Body of pancreas (tissue), 4 donors: ENCODE results near the gene SMPD1. TPM values are rescaled to one million over a fixed set of nuclear protein-coding genes. Genes with fewer than 3 reads are reported as not detected.
A peak's percentile ranks its signal among the peaks of the same experiment; 100 is the strongest.

Experiments used
- ATAC-seq: fragments of 150-250 bp; one replicate; pipeline ENCODE4 v1.9.1; 2016
- DNase-seq, 4 donors: peaks; one replicate each; pipeline ENCODE4 v3.0.0-alpha.2; 2019
- H3K27ac ChIP-seq, 4 donors: fragments of 200-600 bp; sonication (generic); 1 replicate in 3 of 4; 2 replicates in 1 of 4; pipeline versions ENCODE4 v1.5.1 to v1.6.1; 2016 to 2019; ENCODE audit warnings: mild to moderate bottlenecking in 1 of 4, mixed read lengths in 1 of 4, moderate library complexity in 1 of 4
- H3K27me3 ChIP-seq, 2 donors: fragments of 200-600 bp; sonication (generic); one replicate each; pipeline ENCODE4 v1.6.0; 2016; ENCODE audit warnings: mild to moderate bottlenecking in 1 of 2
- H3K36me3 ChIP-seq, 2 donors: fragments of 200-600 bp; sonication (generic); replicated peaks in 1 of 2; 2 replicates each; pipeline ENCODE4 v1.5.1; 2016; ENCODE audit warnings: low read depth in 2 of 2; ENCODE audit not compliant: insufficient read depth in 1 of 2
- H3K4me1 ChIP-seq: fragments of 200-600 bp; sonication (generic); one replicate; pipeline ENCODE4 v1.6.0; 2016
- H3K4me3 ChIP-seq, 2 donors: fragments of 200-600 bp; sonication (generic); 1 replicate in 1 of 2; 2 replicates in 1 of 2; pipeline ENCODE4 v1.5.1; 2016 to 2019
- H3K9me3 ChIP-seq, 3 donors: fragments of 200-600 bp; sonication (generic); 1 replicate in 2 of 3; 2 replicates in 1 of 3; pipeline ENCODE4 v1.5.1; 2016
- POLR2A ChIP-seq, 3 donors: fragments of 450-650 bp; IDR thresholded peaks; one replicate each; pipeline ENCODE4 v1.6.1; 2016; ENCODE audit warnings: antibody characterized with exemption in 3 of 3, mild to moderate bottlenecking in 2 of 3
- WGBS, 2 donors: methylation state at CpG; one replicate each; pipeline ENCODE4 v1.1.5; 2017; 5-methylcytosine and 5-hydroxymethylcytosine counted together
- intact Hi-C: fragments of 100-400 bp; cut with DNase I; formaldehyde crosslinking; loops from one replicate; pipeline ENCODE4 v1.15.1; 2023
- total RNA-seq, 2 donors: library from RNA; depleted of rRNA; stranded (reverse); fragments of >200 nt; gene quantifications; one replicate each; pipeline ENCODE4 v1.1.0, GENCODE V29; 2016
- TF ChIP-seq, protein P1 (sequence below), 7 experiments: fragments of 450-650 bp in 4 of 7; fragments of 200-600 bp in 3 of 7; sonication (generic) in 3 of 7; IDR thresholded peaks; one replicate each; pipeline ENCODE4 v1.5.1; 2016 to 2019; ENCODE audit warnings: antibody characterized with exemption in 7 of 7

The SMPD1 gene
- 10 to 100 TPM; 17.1 to 29.7 TPM for total RNA-seq

DNA sequence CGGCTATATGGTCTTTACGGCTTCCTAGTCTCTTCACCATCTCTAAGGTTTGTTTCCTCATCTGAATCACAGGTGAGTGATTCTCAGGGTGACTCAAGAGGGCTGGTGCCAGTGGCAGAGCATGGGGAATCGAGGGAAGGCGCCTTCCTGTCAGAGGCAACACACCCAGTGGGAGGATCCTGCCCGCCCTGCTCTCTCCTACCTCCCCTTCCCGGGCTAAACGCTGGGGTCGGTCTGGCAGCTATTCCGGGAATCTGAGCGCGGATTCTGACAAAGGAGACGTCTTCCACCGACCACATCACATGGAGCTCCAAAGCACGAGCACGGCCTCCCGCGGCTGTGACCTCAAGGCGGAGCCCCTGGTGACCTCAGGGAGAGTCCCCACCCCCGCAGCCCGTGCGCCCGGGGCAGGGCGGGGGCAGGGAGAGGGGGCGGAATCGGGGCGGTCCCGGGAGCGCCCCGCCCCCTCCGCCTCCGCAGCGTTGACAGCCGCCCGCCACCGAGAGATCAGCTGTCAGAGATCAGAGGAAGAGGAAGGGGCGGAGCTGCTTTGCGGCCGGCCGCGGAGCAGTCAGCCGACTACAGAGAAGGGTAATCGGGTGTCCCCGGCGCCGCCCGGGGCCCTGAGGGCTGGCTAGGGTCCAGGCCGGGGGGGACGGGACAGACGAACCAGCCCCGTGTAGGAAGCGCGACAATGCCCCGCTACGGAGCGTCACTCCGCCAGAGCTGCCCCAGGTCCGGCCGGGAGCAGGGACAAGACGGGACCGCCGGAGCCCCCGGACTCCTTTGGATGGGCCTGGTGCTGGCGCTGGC is at the start of gene SMPD1:
SMPD1 (plus strand) TSS at position 570 of the 813 bp plus-strand sequence; CDS start at position 695, 125 bp downstream.
- 0 to 1% methylated on average over 20 to 62 of the region's 63 CpGs for WGBS, 2 donors
- peak within 1 kb of the TSS; percentile 66 to 77 for H3K4me3 ChIP-seq
- H3K9me3 ChIP-seq: no peaks in the 10 kb centered on the region
- H3K4me1 ChIP-seq: peaks cover 41% of the 10 kb centered on the region
- no peaks in the 10 kb centered on the region for H3K36me3 ChIP-seq
- ATAC-seq (peak; percentile 95), DNase-seq (peak; percentile 94 to 96 (median 95))
- TF ChIP-seq, protein P1, sequence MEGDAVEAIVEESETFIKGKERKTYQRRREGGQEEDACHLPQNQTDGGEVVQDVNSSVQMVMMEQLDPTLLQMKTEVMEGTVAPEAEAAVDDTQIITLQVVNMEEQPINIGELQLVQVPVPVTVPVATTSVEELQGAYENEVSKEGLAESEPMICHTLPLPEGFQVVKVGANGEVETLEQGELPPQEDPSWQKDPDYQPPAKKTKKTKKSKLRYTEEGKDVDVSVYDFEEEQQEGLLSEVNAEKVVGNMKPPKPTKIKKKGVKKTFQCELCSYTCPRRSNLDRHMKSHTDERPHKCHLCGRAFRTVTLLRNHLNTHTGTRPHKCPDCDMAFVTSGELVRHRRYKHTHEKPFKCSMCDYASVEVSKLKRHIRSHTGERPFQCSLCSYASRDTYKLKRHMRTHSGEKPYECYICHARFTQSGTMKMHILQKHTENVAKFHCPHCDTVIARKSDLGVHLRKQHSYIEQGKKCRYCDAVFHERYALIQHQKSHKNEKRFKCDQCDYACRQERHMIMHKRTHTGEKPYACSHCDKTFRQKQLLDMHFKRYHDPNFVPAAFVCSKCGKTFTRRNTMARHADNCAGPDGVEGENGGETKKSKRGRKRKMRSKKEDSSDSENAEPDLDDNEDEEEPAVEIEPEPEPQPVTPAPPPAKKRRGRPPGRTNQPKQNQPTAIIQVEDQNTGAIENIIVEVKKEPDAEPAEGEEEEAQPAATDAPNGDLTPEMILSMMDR (IDR thresholded peaks at IDR 0.05): peak in 1 of 7 experiments; percentile 11
- TF ChIP-seq POLR2A (IDR thresholded peaks at IDR 0.05): peak; percentile 54 to 88 (median 80)
- intact Hi-C loops: loop anchor here (10.0 kb wide), 1 partner anchor 95 kb away; the partner anchor contains the start of genes ARFIP2 and TIMM10B
- H3K27ac ChIP-seq: peak within 1 kb of the TSS; percentile 93 to 97 (median 94)
- no peaks in the 10 kb centered on the region for H3K27me3 ChIP-seq

DNA sequence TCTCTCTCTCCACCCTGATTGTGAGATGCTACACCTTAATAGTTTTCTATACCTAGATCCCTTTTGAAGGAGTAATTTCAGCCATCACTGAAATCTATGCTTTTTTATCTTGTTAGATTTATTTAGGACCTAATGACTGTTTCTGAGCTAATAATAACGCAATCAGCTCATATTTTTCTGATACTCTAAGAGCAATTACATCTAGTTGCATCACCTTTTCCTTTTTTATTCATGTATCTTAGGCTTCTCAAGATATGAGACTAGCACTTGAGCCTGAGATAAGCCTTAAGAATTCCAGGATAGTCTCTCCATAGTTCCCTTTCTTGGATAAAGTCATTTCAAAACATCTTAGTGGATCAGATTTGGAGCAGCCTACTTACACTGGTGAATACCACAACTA is 44.9 kb upstream of the SMPD1 start:
- no peak for ATAC-seq
- H3K9me3 ChIP-seq: no peaks in the 10 kb centered on the region
- DNase-seq: no peak
- no peaks in the 10 kb centered on the region for H3K36me3 ChIP-seq
- H3K27me3 ChIP-seq: no peaks in the 10 kb centered on the region
- intact Hi-C loops: no loop called here
- H3K4me3 ChIP-seq: no peak overlapping the region
- no peak overlapping the region for H3K27ac ChIP-seq
- H3K4me1 ChIP-seq: no peaks in the 10 kb centered on the region
- TF ChIP-seq POLR2A (IDR thresholded peaks at IDR 0.05): no peak
- TF ChIP-seq, protein P1 (IDR thresholded peaks at IDR 0.05): no peak
- 89 to 94% methylated on average over 1 of the region's 1 CpG for WGBS, 2 donors

DNA sequence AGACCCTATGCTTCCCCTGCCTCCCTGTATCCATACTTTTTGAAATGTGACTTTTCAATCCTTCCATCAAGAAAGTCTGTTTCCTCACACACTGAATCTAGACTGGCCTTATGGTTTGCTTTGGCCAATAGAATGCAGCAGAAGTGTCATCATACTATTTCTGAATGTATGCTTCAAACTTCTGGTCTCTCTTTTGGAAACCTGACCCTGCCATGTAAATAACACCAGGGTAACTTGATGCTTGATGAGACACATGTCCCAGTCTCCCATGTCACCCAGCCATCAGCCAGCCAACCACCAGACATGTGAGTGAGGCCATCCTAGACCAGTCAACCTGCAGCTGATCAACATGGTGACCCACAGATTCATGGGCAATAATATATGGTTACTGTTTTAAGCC is 40.2 kb upstream of the SMPD1 start:
- no peak for ATAC-seq
- no peak overlapping the region for H3K27ac ChIP-seq
- intact Hi-C loops: no loop called here

DNA sequence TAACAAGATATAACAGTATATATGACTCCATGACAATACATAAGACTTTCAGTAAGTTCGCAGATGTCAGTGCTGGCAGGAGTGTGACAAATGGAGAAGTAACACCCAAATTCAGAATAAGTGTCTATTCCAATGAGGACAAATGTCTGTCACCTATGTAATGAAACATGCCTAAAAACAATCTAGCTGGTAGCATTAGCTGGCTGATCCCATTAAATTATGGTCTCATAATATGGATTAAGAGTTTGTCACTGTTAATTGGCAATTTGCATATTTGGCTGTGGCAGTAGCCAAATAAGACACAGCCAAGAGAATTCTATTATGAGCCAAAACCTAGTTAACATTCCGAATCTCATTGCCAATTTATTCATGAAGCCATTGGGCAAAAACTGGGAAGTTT is 39.8 kb upstream of the SMPD1 start:
- no peaks in the 10 kb centered on the region for H3K27me3 ChIP-seq
- intact Hi-C loops: no loop called here
- WGBS, 2 donors: 75 to 80% methylated on average over 2 of the region's 2 CpGs
- H3K9me3 ChIP-seq: no peaks in the 10 kb centered on the region
- H3K36me3 ChIP-seq: no peaks in the 10 kb centered on the region
- H3K4me3 ChIP-seq: no peak overlapping the region
- ATAC-seq (no peak), DNase-seq (no peak)
- H3K27ac ChIP-seq: no peak overlapping the region
- no peak for TF ChIP-seq POLR2A (IDR thresholded peaks at IDR 0.05)
- TF ChIP-seq, protein P1 (IDR thresholded peaks at IDR 0.05): no peak
- peaks cover 17% of the 10 kb centered on the region for H3K4me1 ChIP-seq

More for the DNA sequence above, 40.2 kb upstream of the SMPD1 start:
- Histone ChIP-seq H3K4me1 (peaks cover 13% of the 10 kb centered on the region), H3K36me3 (no peaks in the 10 kb centered on the region), H3K9me3 (no peaks in the 10 kb centered on the region), H3K27me3 (no peaks in the 10 kb centered on the region), H3K4me3 (no peak overlapping the region)
- TF ChIP-seq, protein P1 (IDR thresholded peaks at IDR 0.05): no peak
- TF ChIP-seq POLR2A (IDR thresholded peaks at IDR 0.05): no peak
- DNase-seq: no peak
